GM12874 (cell line): Measurements from ENCODE around the gene COL5A1.

Source experiments
- TF ChIP-seq, protein P1 (sequence below): IDR thresholded peaks from 2 replicates; pipeline ENCODE4 v1.5.1; 2011; ENCODE audit warnings: low read depth, mild to moderate bottlenecking, control low read depth, low read length, moderate library complexity; ENCODE audit not compliant: insufficient read depth

Gene COL5A1

DNA sequence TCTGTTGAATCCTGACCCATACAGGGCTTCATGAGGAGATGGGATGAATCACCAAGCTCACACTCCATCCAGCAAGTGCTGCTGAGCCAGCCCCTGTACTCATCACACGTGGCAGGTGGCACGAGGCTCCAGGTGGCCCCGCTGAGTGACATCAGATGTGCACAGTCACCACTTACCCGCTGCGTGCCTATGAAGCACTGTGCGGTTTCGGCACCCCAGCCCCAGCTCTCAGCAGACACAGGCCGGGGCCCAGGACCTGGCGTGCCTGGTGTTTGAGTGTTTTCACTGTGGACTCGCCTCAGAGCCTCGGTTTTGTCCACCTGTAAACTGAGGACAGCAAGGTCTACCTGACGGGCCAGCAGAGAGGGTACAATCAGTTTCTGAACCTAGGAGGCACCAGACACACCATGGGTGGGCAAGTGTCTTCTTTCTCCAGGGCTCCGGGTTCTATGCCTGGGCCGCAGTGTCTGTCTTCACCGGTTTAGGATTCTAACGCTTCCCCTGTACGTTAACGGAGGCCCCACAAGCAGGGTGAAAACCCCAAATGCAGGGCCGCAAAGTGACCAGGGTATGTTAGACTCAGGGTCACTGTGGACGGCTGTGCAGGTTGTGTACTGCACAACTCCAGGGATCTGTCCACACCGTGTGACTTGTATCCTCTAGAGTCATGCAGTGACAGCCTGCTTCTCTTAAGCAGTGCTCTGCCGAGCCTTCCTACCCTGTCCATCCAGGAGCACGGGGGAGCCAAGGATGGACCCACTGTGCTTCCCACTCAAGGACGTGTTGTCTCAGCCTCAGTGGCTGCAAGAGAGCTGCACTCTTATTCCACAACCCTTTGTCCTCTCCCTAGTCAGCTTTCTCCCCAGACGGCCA is 44.3 kb upstream of the COL5A1 start:
- TF ChIP-seq, protein P1, sequence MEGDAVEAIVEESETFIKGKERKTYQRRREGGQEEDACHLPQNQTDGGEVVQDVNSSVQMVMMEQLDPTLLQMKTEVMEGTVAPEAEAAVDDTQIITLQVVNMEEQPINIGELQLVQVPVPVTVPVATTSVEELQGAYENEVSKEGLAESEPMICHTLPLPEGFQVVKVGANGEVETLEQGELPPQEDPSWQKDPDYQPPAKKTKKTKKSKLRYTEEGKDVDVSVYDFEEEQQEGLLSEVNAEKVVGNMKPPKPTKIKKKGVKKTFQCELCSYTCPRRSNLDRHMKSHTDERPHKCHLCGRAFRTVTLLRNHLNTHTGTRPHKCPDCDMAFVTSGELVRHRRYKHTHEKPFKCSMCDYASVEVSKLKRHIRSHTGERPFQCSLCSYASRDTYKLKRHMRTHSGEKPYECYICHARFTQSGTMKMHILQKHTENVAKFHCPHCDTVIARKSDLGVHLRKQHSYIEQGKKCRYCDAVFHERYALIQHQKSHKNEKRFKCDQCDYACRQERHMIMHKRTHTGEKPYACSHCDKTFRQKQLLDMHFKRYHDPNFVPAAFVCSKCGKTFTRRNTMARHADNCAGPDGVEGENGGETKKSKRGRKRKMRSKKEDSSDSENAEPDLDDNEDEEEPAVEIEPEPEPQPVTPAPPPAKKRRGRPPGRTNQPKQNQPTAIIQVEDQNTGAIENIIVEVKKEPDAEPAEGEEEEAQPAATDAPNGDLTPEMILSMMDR: no peak

DNA sequence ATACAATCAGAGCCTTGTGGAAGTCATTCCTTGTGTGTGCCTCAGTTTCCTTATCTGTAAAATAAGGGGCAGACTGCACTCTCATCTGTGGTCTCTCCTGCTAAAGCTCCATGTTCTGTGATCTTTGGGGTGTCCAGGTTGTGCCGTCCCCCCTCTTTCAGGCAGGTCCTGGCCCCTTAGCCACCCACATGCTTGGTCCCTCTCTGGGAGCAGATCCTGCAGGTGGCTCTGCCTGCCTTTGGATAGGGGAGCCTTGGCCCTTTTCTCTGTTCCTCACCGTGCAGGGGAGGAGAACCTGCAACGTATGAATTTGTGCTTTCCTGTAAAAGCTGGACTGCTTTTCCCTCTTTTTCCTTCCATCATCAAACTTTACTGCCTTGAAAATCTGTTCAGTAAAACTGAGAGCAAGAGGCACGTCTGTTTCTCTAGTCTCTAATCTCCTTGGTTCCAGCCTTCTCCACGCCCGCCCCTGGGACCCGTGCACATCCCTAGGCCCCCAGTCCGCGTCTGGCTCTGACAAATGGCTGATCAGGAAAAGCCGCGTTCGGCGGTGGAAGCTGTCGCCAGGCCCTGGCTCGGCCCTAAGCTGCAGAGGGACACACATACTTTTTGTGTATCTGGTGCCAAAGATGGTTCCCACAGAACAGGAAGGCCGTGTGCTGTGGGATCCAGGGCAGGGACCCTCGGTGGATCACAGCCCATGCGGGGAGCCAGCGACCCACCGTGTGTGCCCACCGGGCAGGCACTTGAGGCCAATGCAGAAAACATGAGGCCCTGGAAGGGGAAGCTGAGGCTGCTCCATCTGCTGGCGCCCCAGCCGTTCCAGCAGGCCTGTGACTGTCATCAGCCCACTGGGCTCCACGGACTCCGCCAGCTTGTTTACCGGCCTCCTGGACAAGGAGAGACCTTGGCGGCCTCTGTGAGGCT is 43.4 kb upstream of the COL5A1 start:
- TF ChIP-seq, protein P1: no peak

DNA sequence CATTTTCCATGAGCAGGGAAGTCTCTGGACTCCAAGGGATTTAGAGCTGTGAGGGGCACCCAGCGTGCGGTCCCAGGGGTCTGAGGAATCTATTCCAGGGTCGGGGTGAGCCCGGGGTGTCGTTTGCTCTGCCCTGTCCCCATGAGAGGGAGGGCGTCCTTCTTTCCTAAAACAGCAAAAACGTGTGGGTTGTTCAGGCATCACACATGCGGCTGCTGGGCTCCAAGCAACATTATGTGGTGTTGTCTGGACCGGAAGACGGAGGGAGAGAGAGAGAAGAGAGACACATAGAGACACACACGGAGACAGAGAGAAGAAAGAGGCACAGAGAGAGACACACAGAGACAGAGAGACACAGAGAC is 42.7 kb upstream of the COL5A1 start:
- TF ChIP-seq, protein P1: no peak

DNA sequence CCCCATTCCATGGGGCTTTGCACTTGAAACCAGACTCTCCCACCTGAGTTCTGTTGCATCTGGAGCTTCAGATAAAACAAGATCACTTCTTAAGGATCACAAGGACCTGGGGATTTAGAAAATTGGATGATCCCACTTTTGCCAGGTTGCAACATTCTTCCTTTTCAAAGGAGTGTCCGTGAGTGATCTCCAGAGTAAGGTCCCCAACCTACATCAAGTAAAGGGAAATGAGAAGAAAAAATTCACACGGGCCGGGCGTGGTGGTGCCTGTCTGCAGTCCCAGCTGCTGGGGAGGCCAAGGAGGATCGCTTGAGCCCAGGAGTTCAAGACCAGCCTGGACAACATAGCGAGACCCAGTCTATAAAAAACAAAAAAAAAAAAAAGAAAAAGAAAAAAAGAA is 41.2 kb upstream of the COL5A1 start:
- TF ChIP-seq, protein P1: no peak

DNA sequence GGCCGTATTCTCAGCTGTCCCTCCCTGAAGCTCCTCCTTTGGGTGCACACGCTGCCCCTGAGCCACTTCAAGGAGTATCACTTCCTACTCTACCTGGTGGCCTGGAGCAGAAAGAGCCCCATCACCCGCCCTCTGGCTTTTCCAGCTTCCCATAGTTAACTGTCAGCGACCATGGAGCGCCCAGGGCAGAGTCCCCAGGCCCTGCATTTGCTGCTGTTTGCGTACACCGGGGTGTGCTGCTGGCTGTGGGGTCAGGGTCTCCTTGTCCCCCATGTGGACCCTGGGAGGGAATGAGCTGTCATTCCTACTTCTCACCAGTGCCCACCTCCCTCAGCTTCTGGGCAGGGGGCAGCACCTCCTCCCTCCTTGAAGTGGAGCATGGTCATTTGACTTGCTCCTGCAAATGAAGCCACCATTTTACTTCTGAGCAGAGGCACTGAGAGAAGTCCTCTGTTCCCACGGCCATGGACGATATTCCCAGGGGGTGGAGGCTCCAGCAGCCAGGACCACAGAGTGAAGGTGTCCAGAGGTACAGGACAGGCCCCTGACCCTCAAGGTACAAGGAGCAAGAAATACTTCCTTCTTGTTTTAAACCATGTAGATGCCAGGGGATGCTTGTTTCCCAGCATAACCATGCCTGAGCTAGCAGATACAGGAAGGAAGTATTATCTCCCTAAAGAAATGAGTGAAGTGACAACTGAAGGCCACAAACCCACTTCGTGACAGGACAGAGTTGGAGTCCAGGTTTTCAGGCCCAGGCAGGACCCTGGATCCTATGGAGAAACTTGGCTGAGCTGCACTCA is 40.6 kb upstream of the COL5A1 start:
- TF ChIP-seq, protein P1: no peak

DNA sequence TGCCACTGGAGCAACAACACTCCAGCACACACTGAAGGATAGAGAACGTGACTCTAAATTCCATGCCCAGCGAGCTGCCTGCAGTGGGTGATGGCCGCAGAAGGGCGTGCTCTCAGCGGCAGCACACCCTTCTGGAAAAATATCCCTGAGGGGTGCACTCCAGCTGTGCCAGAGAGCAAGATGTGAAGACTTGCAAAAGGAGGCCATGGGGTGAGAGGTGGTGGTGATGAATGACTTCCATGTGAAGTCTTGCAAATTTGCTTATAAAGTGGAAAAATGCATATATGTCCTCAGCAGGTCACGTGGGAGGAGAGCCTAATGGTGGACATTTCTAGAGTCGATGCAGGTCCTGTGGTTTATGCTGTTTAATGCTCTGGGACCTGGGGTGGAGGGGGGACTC is 39.8 kb upstream of the COL5A1 start:
- TF ChIP-seq, protein P1: no peak
